ENCODE measurements around the gene CCDC24.

GRCh38 chr1:44029260-44029910, 38.0 kb downstream of the CCDC24 start:
- TF ChIP-seq CTCF (conservative IDR thresholded peaks at IDR 0.05) (no peak), ZFX (IDR thresholded peaks at IDR 0.05) (no peak)
